WERI-Rb-1 (cell line): ENCODE measurements around the gene CCM2.

Experiments
- DNase-seq: peaks from one replicate; pipeline ENCODE4 v3.0.0-alpha.2; 2020
- H3K27ac ChIP-seq: fragments of 250-450 bp; sonication (Bioruptor Pico); 2 replicates; pipeline ENCODE4 v1.5.1; 2020; ENCODE audit warnings: mild to moderate bottlenecking, moderate library complexity
- H3K27me3 ChIP-seq: fragments of 250-450 bp; sonication (Bioruptor Pico); 2 replicates; pipeline ENCODE4 v1.5.1; 2021; ENCODE audit warnings: mild to moderate bottlenecking, low read depth, moderate library complexity; ENCODE audit not compliant: insufficient read depth, severe bottlenecking
- H3K36me3 ChIP-seq: fragments of 250-450 bp; sonication (Bioruptor Pico); 2 replicates; pipeline ENCODE4 v1.5.1; 2020; ENCODE audit warnings: mild to moderate bottlenecking, moderate library complexity
- H3K4me3 ChIP-seq: 2 replicates; pipeline ENCODE4 v1.5.1; 2011; ENCODE audit warnings: low read depth, mild to moderate bottlenecking, control low read depth, low read length
- H3K9me3 ChIP-seq: fragments of 250-450 bp; sonication (Bioruptor Pico); 2 replicates; pipeline ENCODE4 v1.5.1; 2021; ENCODE audit warnings: mild to moderate bottlenecking, moderate library complexity; ENCODE audit not compliant: severe bottlenecking
- CTCF ChIP-seq: IDR thresholded peaks from 2 replicates; pipeline ENCODE4 v1.5.1; 2011; ENCODE audit warnings: low read depth, mild to moderate bottlenecking, control low read depth, inconsistent platforms, low read length

CCM2 gene

GRCh38 chr7:45028138-45028919 lies 28.3 kb downstream of the CCM2 start:
- no peak for TF ChIP-seq CTCF
- Histone ChIP-seq H3K27ac (no peak overlapping the region), H3K36me3 (peaks cover 6% of the 10 kb centered on the region; the same call in 1 of the 2 replicates), H3K9me3 (no peaks in the 10 kb centered on the region), H3K4me3 (no peak overlapping the region), H3K27me3 (no peaks in the 10 kb centered on the region)
- no peak for DNase-seq

GRCh38 chr7:45028920-45029344 lies 28.9 kb downstream of the CCM2 start:
- Histone ChIP-seq H3K27ac (no peak overlapping the region), H3K4me3 (no peak overlapping the region), H3K27me3 (no peaks in the 10 kb centered on the region), H3K9me3 (no peaks in the 10 kb centered on the region), H3K36me3 (peaks cover 6% of the 10 kb centered on the region; the same call in 1 of the 2 replicates)
- DNase-seq = no peak
- TF ChIP-seq CTCF = no peak

- no peak for TF ChIP-seq CTCF
- no peak for DNase-seq
- Histone ChIP-seq H3K27ac (no peak overlapping the region; the same call in 1 of the 2 replicates), H3K9me3 (no peaks in the 10 kb centered on the region), H3K27me3 (no peaks in the 10 kb centered on the region), H3K36me3 (peaks cover 6% of the 10 kb centered on the region; the same call in 1 of the 2 replicates), H3K4me3 (no peak overlapping the region)
Measured at GRCh38 chr7:45031829-45032228, 31.8 kb downstream of the CCM2 start.

DNA sequence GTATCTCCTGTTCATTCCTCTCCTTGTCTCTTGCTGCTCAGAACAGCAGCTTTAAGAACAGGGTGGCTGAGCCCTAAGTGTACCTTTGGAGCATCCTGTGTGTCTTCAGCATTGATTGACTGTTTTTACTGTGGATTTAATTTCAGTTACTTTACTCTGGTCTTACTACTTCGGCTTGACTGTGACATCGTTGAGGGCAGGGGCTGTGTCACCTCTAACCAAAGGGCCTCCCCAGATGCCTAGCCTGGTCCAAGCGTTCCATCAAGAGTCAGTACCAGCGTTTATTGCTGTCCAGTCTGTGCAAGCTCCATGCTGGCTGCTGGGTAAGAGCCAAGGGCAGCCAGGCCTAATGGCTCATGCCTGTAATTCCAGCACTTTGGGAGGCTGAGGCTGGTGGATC lies 32.4 kb downstream of the CCM2 start:
- H3K36me3 ChIP-seq = peaks cover 6% of the 10 kb centered on the region; the same call in 1 of the 2 replicates
- no peak for TF ChIP-seq CTCF
- H3K27me3 ChIP-seq = no peaks in the 10 kb centered on the region
- H3K4me3 ChIP-seq = no peak overlapping the region
- H3K27ac ChIP-seq = peak overlapping the region; percentile 93
- H3K9me3 ChIP-seq = no peaks in the 10 kb centered on the region
- no peak for DNase-seq

DNA sequence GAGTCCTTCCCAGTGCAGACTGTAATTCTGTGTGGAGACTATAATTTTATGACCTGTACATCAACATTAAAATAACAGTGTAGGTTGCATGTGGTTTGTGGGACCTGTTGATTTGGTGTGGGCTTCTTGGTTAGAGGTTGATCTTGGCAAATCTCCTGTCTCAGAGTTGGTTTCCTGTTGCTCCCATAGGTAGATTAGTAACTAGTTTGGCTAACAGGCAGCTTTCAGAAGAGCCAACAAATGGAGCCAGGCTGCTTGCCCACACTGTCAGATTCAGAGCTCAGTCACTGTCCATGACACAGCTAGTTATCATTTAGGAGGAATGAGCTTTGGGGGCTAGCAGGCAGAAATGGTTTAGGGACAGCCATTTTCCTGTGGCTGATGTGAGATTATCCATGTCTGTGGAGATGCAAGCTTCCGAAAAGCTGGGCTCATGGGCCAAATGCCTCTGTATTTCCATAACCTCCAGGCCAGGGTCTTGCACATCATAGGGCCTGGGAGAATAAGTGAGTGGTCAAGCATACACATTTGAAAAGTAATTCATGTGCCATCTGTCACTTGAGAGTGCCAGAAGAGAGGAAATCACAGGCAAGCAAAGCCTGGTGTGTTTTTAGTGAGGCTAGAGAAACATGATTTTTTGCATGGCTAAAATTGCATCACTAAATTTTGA lies 33.4 kb downstream of the CCM2 start:
- Histone ChIP-seq H3K9me3 (no peaks in the 10 kb centered on the region), H3K27ac (peak overlapping the region; percentile 93), H3K36me3 (peaks cover 3% of the 10 kb centered on the region; the same call in 1 of the 2 replicates), H3K4me3 (no peak overlapping the region), H3K27me3 (no peaks in the 10 kb centered on the region)
- peak; percentile 35 for DNase-seq
- TF ChIP-seq CTCF = no peak
